Karpas-422 (cell line): Measurements from ENCODE around the gene C19orf67. TPM values are rescaled to one million over a fixed set of nuclear protein-coding genes. Genes with fewer than 3 reads are reported as not detected.

Experiments used
- DNase-seq: peaks from one replicate; pipeline ENCODE4 v3.0.0-alpha.2; 2015
- H2AFZ ChIP-seq: fragments of 200-600 bp; sonication (generic); 2 replicates; pipeline ENCODE4 v1.6.1; 2014; ENCODE audit warnings: antibody characterized with exemption, low read length, mixed read lengths
- H3K27ac ChIP-seq: fragments of 200-600 bp; sonication (generic); 2 replicates; pipeline ENCODE4 v1.5.1; 2014; ENCODE audit warnings: mild to moderate bottlenecking, low read length, moderate library complexity
- H3K27me3 ChIP-seq: fragments of 200-600 bp; sonication (generic); 2 replicates; pipeline ENCODE4 v1.6.1; 2014; ENCODE audit warnings: low read length, mixed read lengths
- H3K36me3 ChIP-seq: fragments of 200-600 bp; sonication (generic); 2 replicates; pipeline ENCODE4 v1.6.1; 2014; ENCODE audit warnings: low read length, mixed read lengths; ENCODE audit not compliant: insufficient read depth
- H3K4me1 ChIP-seq: fragments of 200-600 bp; sonication (generic); 2 replicates; pipeline ENCODE4 v1.6.1; 2014; ENCODE audit warnings: mild to moderate bottlenecking, low read length, mixed read lengths
- H3K4me2 ChIP-seq: fragments of 200-600 bp; sonication (generic); 2 replicates; pipeline ENCODE4 v1.6.1; 2014; ENCODE audit warnings: low read length, low read depth, mild to moderate bottlenecking; ENCODE audit not compliant: poor library complexity, severe bottlenecking
- H3K4me3 ChIP-seq: fragments of 200-600 bp; sonication (generic); 2 replicates; pipeline ENCODE4 v1.5.1; 2014; ENCODE audit warnings: mild to moderate bottlenecking, antibody characterized with exemption, low read length, mixed read lengths
- H3K79me2 ChIP-seq: fragments of 200-600 bp; sonication (generic); 2 replicates; pipeline ENCODE4 v1.6.1; 2014; ENCODE audit warnings: mild to moderate bottlenecking, low read length, mixed read lengths
- H3K9ac ChIP-seq: fragments of 200-600 bp; sonication (generic); 2 replicates; pipeline ENCODE4 v1.6.0; 2014; ENCODE audit warnings: low read length
- H3K9me2 ChIP-seq: fragments of 200-600 bp; sonication (generic), shearing (Covaris generic); replicated peaks from 2 replicates; pipeline ENCODE4 v1.6.0; 2014; ENCODE audit warnings: mild to moderate bottlenecking, low read length, moderate library complexity; ENCODE audit not compliant: insufficient read depth
- H3K9me3 ChIP-seq: fragments of 300-700, 200-600 bp; sonication (generic); 2 replicates; pipeline ENCODE4 v1.6.1; 2014; ENCODE audit warnings: low read length, mixed read lengths
- H4K20me1 ChIP-seq: fragments of 200-600 bp; sonication (generic); 2 replicates; pipeline ENCODE4 v1.6.1; 2014; ENCODE audit warnings: mild to moderate bottlenecking, antibody characterized with exemption, low read length, low read depth; ENCODE audit not compliant: insufficient read depth
- total RNA-seq: library from RNA; depleted of rRNA; stranded (reverse); fragments of >200 nt; shearing (Covaris generic); gene quantifications from 2 replicates; pipeline ENCODE4 v1.2.3, GENCODE V29; 2014; ENCODE audit warnings: low replicate concordance

C19orf67 gene
- total RNA-seq, 1 experiment from 2014 or later = 0.37 TPM

- Histone ChIP-seq H2AFZ (no peak overlapping the region), H3K27ac (peak overlapping the region; percentile 10; the same call in 1 of the 2 replicates), H3K36me3 (no peaks in the 10 kb centered on the region; the same call in 1 of the 2 replicates), H3K4me1 (peaks cover 29% of the 10 kb centered on the region), H3K4me2 (peak overlapping the region; percentile 90), H3K9me3 (no peaks in the 10 kb centered on the region), H3K79me2 (peaks cover 21% of the 10 kb centered on the region), H3K27me3 (no peaks in the 10 kb centered on the region), H3K9me2 (no peaks in the 10 kb centered on the region), H4K20me1 (0 out of 2 replicates have a peak, but pooled peaks cover 4% of the 10 kb centered on the region), H3K4me3 (peak overlapping the region; percentile 86; the same call in 1 of the 2 replicates), H3K9ac (peak overlapping the region; percentile 84)
- no peak for DNase-seq
Observed at GRCh38 chr19:14119146-14119545, 33.6 kb upstream of the C19orf67 start.

GRCh38 chr19:14118165-14119051, 32.8 kb upstream of the C19orf67 start:
- peak overlapping the region; percentile 84 for H3K9ac ChIP-seq
- H3K27me3 ChIP-seq = no peaks in the 10 kb centered on the region
- H3K27ac ChIP-seq = no peak overlapping the region
- no peaks in the 10 kb centered on the region for H3K9me2 ChIP-seq
- no peaks in the 10 kb centered on the region; the same call in 1 of the 2 replicates for H3K36me3 ChIP-seq
- DNase-seq = peak; percentile 50
- peak overlapping the region; percentile 86 for H3K4me3 ChIP-seq
- H3K79me2 ChIP-seq = peaks cover 28% of the 10 kb centered on the region
- no peak overlapping the region for H2AFZ ChIP-seq
- H3K9me3 ChIP-seq = no peaks in the 10 kb centered on the region
- 0 out of 2 replicates have a peak, but pooled peaks cover 4% of the 10 kb centered on the region for H4K20me1 ChIP-seq
- H3K4me2 ChIP-seq = peak overlapping the region; percentile 90
- H3K4me1 ChIP-seq = peaks cover 35% of the 10 kb centered on the region

- Histone ChIP-seq H3K36me3 (no peaks in the 10 kb centered on the region; the same call in 1 of the 2 replicates), H3K9ac (peak within 1 kb of the TSS; percentile 89), H3K4me1 (peaks cover 40% of the 10 kb centered on the region), H3K9me3 (no peaks in the 10 kb centered on the region), H3K4me3 (peak within 1 kb of the TSS; percentile 96), H3K27ac (no peak within 1 kb of the TSS), H3K27me3 (no peaks in the 10 kb centered on the region), H2AFZ (no peak within 1 kb of the TSS), H4K20me1 (0 out of 2 replicates have a peak, but pooled peaks cover 4% of the 10 kb centered on the region), H3K4me2 (peak within 1 kb of the TSS; percentile 96), H3K79me2 (peaks cover 35% of the 10 kb centered on the region), H3K9me2 (no peaks in the 10 kb centered on the region)
- peak; percentile 99 for DNase-seq
Observed at GRCh38 chr19:14117668-14118164, 32.1 kb upstream of the C19orf67 start, which contains the start of gene PRKACA. Gene PRKACA, minus strand, starts transcription at chr19:14117762. Its CDS starts 215 bp downstream, at chr19:14117547.

- no peaks in the 10 kb centered on the region; the same call in 1 of the 2 replicates for H3K36me3 ChIP-seq
- H3K27me3 ChIP-seq = no peaks in the 10 kb centered on the region
- no peaks in the 10 kb centered on the region for H3K9me3 ChIP-seq
- peaks cover 40% of the 10 kb centered on the region for H3K4me1 ChIP-seq
- H3K79me2 ChIP-seq = peaks cover 40% of the 10 kb centered on the region
- H2AFZ ChIP-seq = no peak overlapping the region
- H3K9ac ChIP-seq = peak overlapping the region; percentile 89
- peak; percentile 52 for DNase-seq
- peak overlapping the region; percentile 96 for H3K4me3 ChIP-seq
- no peak overlapping the region for H3K27ac ChIP-seq
- H3K9me2 ChIP-seq = no peaks in the 10 kb centered on the region
- 0 out of 2 replicates have a peak, but pooled peaks cover 4% of the 10 kb centered on the region for H4K20me1 ChIP-seq
- peak overlapping the region; percentile 96 for H3K4me2 ChIP-seq
Observed at GRCh38 chr19:14116918-14117578, 31.5 kb upstream of the C19orf67 start.

GRCh38 chr19:14116525-14116917, 30.9 kb upstream of the C19orf67 start:
- Histone ChIP-seq H2AFZ (no peak overlapping the region), H3K4me1 (peaks cover 40% of the 10 kb centered on the region)

GRCh38 chr19:14115756-14116155, 30.2 kb upstream of the C19orf67 start:
- H3K36me3 ChIP-seq = no peaks in the 10 kb centered on the region
- H3K4me2 ChIP-seq = peak overlapping the region; percentile 96
- peaks cover 48% of the 10 kb centered on the region for H3K79me2 ChIP-seq
- H3K9me3 ChIP-seq = no peaks in the 10 kb centered on the region
- no peaks in the 10 kb centered on the region for H3K27me3 ChIP-seq
- H3K9me2 ChIP-seq = no peaks in the 10 kb centered on the region
- DNase-seq = peak; percentile 32
- H3K4me3 ChIP-seq = peak overlapping the region; percentile 96
- H3K9ac ChIP-seq = peak overlapping the region; percentile 89
- H4K20me1 ChIP-seq = 0 out of 2 replicates have a peak, but pooled peaks cover 4% of the 10 kb centered on the region
- H3K4me1 ChIP-seq = peaks cover 40% of the 10 kb centered on the region
- no peak overlapping the region for H3K27ac ChIP-seq
- no peak overlapping the region for H2AFZ ChIP-seq

More at GRCh38 chr19:14116525-14116917, 30.9 kb upstream of the C19orf67 start:
- Histone ChIP-seq H3K27me3 (no peaks in the 10 kb centered on the region), H3K9ac (peak overlapping the region; percentile 89), H3K36me3 (no peaks in the 10 kb centered on the region; the same call in 1 of the 2 replicates), H3K27ac (no peak overlapping the region), H4K20me1 (0 out of 2 replicates have a peak, but pooled peaks cover 4% of the 10 kb centered on the region), H3K4me2 (peak overlapping the region; percentile 96), H3K79me2 (peaks cover 44% of the 10 kb centered on the region), H3K9me2 (no peaks in the 10 kb centered on the region), H3K4me3 (peak overlapping the region; percentile 96), H3K9me3 (no peaks in the 10 kb centered on the region)
- peak; percentile 48 for DNase-seq

- Histone ChIP-seq H3K27me3 (no peaks in the 10 kb centered on the region), H3K79me2 (peaks cover 55% of the 10 kb centered on the region), H3K4me1 (peaks cover 40% of the 10 kb centered on the region), H3K9ac (no peak overlapping the region), H4K20me1 (0 out of 2 replicates have a peak, but pooled peaks cover 4% of the 10 kb centered on the region), H3K9me2 (no peaks in the 10 kb centered on the region), H3K27ac (no peak overlapping the region), H3K4me2 (peak overlapping the region; percentile 16), H3K9me3 (no peaks in the 10 kb centered on the region), H2AFZ (no peak overlapping the region), H3K36me3 (no peaks in the 10 kb centered on the region), H3K4me3 (no peak overlapping the region)
- peak; percentile 83 for DNase-seq
Observed at GRCh38 chr19:14114854-14115253, 29.3 kb upstream of the C19orf67 start.
